OCI-LY3 (cell line): ENCODE data around the gene TMEM245.

Experiments used
- EZH2phosphoT487 ChIP-seq: fragments of 200-600 bp; shearing (Covaris generic); IDR thresholded peaks from 2 replicates; pipeline ENCODE4 v1.6.1; 2018; ENCODE audit warnings: antibody characterized with exemption, mixed run types, low read depth
- TF ChIP-seq, protein P1 (sequence below): fragments of 200-600, 300-600 bp; sonication (generic); IDR thresholded peaks from 2 replicates; pipeline ENCODE4 v1.5.1; 2014; ENCODE audit warnings: antibody characterized with exemption, low read length, low read depth

GRCh38 chr9:109068764-109069163 is 51.0 kb downstream of the TMEM245 start:
- TF ChIP-seq, protein P1, sequence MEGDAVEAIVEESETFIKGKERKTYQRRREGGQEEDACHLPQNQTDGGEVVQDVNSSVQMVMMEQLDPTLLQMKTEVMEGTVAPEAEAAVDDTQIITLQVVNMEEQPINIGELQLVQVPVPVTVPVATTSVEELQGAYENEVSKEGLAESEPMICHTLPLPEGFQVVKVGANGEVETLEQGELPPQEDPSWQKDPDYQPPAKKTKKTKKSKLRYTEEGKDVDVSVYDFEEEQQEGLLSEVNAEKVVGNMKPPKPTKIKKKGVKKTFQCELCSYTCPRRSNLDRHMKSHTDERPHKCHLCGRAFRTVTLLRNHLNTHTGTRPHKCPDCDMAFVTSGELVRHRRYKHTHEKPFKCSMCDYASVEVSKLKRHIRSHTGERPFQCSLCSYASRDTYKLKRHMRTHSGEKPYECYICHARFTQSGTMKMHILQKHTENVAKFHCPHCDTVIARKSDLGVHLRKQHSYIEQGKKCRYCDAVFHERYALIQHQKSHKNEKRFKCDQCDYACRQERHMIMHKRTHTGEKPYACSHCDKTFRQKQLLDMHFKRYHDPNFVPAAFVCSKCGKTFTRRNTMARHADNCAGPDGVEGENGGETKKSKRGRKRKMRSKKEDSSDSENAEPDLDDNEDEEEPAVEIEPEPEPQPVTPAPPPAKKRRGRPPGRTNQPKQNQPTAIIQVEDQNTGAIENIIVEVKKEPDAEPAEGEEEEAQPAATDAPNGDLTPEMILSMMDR, result no peak
- no peak for TF ChIP-seq EZH2phosphoT487
